Head of caudate nucleus (tissue), 42 donors: ENCODE results near the gene RIPK1.
"Not testable (repeated sequence)": the region's sequence is repeated elsewhere in the genome, so short reads cannot be mapped to it uniquely, and the experiment has no call there.

Experiments
- DNase-seq, 42 donors: peaks; one replicate each; pipeline versions ENCODE4 v3.0.0 to v3.0.0-alpha.2; 2020 to 2021; ENCODE audit warnings: mixed read lengths in 7 of 42
- intact Hi-C: fragments of 100-400 bp; cut with DNase I; formaldehyde crosslinking; loops from one replicate; pipeline ENCODE4 v1.15.0; 2022

RIPK1 gene

DNA sequence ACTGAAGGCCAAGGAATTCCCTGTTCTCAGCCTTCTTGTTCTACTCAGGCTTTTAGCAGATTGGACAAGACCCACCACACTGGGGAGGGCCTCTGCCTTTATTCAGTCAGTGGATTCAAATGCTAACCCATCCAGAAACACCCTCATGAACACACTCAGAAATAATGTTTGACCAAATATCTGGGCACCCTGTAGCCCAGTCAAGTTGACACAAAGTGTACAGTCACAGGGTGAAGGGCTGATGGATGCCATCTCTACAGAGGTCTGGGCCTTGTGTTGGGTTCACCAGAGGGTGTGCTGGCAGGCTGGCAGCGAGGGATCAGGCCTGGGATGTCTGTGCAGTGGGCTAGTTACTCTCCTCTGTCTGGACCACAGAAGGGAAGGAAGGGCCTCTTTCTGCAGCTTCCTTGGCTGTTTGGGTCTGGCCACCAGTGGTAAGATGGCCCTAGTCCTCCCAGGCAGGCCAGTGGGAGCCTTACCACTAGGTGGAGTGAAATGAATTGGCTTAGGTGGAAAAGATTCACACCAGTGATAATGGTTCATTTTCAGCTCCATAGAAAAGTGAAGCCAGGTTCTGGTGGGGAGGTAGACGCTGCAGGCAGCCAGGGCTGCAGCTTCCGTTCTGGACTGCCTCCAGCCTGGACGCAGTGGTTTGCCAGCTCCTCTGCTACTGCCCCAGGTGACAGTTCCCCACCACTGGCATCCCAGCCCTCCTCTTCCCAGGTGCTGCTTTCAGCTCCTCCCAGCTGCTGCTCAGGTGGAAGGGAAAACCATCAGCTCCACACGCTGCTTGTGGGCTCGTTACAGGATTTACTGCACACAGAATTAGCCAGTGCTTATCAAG is 79.8 kb downstream of the RIPK1 start:
- DNase-seq, result no peak
- intact Hi-C loops, result no loop called here

DNA sequence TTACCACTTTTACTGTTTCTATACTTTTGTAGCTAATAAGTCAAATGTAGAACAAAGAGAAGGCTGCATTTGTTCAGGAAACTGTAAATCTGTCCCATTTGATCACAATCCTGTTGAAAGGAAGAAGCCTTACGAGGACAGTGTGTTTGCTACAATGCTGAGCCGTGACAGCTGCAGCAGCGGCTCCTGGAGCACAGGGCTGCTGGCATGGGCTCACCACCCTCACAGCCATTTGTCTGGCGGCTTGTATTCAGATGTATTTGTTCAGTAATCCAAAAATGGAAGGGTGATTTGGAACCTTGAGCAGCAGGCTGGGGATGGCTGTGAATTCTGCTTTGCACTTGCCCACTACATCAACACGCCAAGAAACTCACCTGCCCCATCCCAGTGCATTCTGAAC is 83.4 kb downstream of the RIPK1 start:
- intact Hi-C loops, result loop anchor here (10.0 kb wide), 1 partner anchor 93 kb away; no protein-coding TSS in a partner anchor

DNA sequence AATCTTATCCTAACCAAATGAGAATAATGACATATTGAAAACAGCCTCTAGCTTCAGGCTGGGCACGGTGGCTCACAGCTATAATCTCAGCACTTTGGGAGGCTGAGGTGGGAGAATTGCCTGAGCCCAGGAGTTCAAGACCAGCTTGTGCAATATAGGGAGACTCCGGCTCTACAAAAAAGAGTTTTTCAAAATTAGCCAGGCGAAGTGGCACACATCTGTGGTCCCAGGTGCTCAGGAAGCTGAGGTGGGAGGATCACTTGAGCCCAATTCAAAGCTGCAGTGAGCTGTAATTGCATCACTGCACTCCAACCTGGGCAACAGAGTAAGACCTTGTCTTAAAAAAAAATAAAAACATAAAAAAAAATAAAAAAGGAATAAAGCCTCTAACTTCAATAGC is 84.4 kb downstream of the RIPK1 start:
- intact Hi-C loops, result loop anchor here (10.0 kb wide), 1 partner anchor 92 kb away; no protein-coding TSS in a partner anchor

More for the DNA sequence above, 83.4 kb downstream of the RIPK1 start:
- peak in 8 of 42 donors; percentile 15 to 52 (median 27) for DNase-seq

GRCh38 chr6:3155416-3155815 is 87.1 kb downstream of the RIPK1 start:
- intact Hi-C loops, result loop anchor here (10.0 kb wide), 1 partner anchor 89 kb away; no protein-coding TSS in a partner anchor
- not testable (repeated sequence) for DNase-seq

More for the DNA sequence above, 84.4 kb downstream of the RIPK1 start:
- DNase-seq, result no peak

GRCh38 chr6:3156184-3157130 is 88.2 kb downstream of the RIPK1 start:
- peak in 38 of 42 donors; percentile 5 to 64 (median 37) for DNase-seq
- intact Hi-C loops, result loop anchor here (10.0 kb wide), 1 partner anchor 88 kb away; no protein-coding TSS in a partner anchor

GRCh38 chr6:3157131-3157933 is 89.0 kb downstream of the RIPK1 start, which contains the start of gene TUBB2A:
Gene TUBB2A, minus strand, starts transcription at chr6:3157544. Its CDS starts 81 bp downstream, at chr6:3157463.
- peak; percentile 55 to 96 (median 88) for DNase-seq
- intact Hi-C loops, result loop anchor here (10.0 kb wide), 1 partner anchor 87 kb away; no protein-coding TSS in a partner anchor

DNA sequence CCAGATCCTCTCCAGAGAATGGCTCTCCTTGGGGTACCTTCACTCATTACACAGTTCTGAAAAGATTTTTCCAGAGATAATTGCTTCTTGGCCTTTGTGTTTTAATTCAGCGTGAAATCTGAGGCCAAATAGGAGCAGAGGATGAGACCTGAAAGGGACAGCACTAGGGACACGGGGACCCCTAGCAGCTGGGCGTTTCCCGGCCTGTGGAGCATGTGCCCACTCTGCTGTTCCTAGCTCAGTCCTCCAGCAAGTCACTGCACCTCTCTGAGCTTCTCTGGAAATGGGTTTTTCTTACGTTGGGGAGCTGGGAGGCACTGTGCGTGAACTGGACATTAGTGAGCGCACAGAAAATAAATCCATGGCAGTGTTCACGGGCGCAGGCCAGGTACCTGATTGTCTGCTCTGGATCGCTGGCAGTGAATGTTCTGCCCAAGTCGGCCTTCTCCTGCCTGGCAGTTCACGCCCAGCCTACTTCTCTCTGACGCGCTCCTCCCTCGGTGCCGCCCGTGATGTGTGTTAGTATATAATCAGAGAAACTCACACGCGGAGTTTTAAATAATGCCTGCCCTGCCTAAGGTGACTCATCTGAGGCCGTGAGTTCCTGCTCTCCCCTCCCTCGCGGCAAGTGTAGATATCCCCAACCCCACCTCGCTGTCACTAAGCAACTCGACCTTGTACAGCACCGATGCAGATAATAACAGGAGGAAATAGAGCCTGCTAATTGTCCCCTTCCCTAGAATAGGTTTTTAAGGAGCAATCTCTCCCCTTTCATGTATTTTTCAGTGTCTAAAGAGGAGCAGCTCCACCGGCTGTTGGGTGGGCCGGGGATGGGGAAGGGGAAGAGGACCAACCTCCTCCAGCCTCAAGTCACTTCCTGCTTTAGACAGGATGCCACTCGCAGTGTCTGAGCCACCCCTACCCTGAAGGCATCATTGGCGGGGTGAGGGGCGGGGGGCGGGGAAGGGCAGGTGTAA is 91.8 kb downstream of the RIPK1 start:
- peak in 41 of 42 donors; percentile 38 to 90 (median 70) for DNase-seq
- intact Hi-C loops, result loop anchor here (10.0 kb wide), 1 partner anchor 85 kb away; no protein-coding TSS in a partner anchor

DNA sequence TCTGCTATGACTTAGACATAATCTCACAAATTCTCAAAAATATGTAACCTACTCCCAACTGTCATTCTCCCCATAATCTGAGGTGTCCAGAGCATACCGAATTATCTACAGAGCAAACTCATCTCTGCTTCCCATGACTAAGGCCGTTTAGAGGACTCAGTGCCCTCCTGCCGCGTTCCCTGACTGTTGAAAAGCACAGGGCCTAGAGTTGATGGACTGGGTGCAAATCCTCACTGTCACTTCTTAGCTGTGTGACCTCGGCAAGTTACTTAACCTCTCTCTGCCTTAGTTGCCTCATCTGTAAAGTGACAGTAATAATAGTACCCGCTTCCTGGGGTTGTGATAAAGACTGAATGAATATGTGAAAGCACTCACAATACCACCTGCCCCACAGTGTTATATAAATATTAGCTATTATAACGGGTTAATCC is 93.8 kb downstream of the RIPK1 start:
- no peak for DNase-seq
- intact Hi-C loops, result no loop called here

DNA sequence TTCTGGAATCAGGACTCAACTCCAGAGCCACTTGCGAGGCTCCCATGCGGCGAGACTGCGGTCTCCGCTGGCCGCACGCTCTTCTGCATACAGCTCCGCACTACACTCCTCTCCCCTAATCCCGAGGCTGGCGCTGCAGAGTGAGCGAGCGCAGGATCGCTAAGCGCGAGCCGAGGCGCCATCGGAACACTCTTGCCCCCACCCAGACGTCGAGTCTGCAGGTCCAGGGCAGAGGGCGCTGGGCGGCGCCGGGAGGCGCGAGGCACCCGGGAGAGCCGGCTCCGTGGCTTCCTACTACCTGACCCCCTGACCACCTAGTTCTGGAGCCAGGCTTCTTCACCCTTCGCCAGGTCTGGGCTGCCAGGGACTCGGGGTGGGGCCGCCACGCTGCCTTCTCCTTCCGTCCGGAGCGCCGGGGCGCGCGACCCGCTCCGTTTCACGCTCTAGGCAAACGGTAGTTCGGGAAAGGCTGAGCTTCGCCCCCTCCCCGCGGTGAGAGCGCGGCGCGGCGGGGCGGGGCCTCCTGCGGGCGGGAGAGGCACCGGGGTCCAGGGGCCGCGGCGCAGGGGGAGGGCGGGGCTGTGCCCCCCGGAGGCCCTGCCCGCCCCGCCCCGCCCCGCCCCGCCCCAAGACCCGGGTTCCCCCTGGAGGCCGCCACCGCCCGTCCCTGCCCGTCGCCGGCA is 94.4 kb downstream of the RIPK1 start:
- intact Hi-C loops, result no loop called here
- DNase-seq, result peak in 41 of 42 donors; percentile 26 to 84 (median 68)

GRCh38 chr6:3163248-3163594 is 94.9 kb downstream of the RIPK1 start:
- DNase-seq, result peak in 1 of 42 donors; percentile 21
- intact Hi-C loops, result no loop called here

GRCh38 chr6:3164388-3164787 is 96.1 kb downstream of the RIPK1 start:
- DNase-seq, result no peak
- intact Hi-C loops, result no loop called here
